ENCODE results near the gene TMEM52B.
"Not testable (repeated sequence)": the region's sequence is repeated elsewhere in the genome, so short reads cannot be mapped to it uniquely, and the experiment has no call there.

TMEM52B gene

DNA sequence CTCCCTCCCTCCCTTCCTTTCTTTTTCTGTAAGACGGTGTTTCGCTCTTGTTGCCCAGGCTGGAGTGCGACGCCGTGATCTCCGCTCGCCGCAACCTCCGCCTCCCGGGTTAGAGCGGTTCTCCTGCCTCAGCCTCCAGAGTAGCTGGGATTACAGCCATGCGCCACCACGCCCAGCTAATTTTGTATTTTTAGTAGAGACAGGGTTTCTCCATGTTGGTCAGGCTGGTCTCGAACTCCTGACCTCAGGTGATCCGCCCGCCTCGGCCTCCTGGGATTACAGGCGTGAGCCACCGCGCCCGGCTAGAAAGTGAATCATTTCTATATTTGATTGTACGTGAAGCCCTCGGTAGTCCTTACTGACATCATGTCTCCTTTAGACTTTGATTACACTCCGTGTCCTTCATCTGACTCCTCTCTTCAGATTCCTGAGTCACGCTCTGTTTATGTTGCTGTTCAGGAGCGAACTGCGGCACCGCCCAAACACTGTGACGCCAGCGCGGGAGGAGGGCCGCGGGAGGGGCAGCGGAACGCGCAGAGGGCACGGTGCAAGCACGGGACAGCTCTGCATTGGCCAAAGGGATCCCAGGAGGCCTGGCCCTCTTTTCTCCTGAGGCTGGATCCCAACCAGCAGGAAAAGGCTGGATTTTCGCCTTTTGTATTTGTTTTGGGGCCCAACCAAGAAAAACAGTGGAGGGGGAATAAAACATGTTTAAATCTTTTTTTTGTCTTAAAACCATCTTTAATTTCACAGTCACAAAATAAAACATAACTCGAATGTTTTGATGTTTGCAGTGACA lies 33.3 kb downstream of the TMEM52B start:
- DNase-seq (ENCODE audit: low read depth in 2 of 2) = peak; percentile 67 to 74

DNA sequence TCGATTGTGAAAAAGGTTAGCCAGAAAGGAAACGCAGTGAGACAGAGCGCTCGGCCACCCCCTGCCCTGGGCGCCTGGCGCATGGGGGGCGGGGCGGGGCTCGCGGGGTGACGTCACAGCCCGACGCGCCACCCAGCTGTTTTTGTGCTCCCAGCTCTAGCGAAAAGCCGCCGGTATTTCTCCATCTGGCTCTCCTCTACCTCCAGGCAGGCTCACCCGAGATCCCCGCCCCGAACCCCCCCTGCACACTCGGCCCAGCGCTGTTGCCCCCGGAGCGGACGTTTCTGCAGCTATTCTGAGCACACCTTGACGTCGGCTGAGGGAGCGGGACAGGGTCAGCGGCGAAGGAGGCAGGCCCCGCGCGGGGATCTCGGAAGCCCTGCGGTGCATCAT lies 33.9 kb downstream of the TMEM52B start, which contains the start of gene GABARAPL1:
GABARAPL1 (plus strand) TSS at position 139 of the 393 bp plus-strand sequence; CDS start at position 392, 253 bp downstream.
- DNase-seq (ENCODE audit: low read depth in 2 of 2) = peak; percentile 53 to 59

DNA sequence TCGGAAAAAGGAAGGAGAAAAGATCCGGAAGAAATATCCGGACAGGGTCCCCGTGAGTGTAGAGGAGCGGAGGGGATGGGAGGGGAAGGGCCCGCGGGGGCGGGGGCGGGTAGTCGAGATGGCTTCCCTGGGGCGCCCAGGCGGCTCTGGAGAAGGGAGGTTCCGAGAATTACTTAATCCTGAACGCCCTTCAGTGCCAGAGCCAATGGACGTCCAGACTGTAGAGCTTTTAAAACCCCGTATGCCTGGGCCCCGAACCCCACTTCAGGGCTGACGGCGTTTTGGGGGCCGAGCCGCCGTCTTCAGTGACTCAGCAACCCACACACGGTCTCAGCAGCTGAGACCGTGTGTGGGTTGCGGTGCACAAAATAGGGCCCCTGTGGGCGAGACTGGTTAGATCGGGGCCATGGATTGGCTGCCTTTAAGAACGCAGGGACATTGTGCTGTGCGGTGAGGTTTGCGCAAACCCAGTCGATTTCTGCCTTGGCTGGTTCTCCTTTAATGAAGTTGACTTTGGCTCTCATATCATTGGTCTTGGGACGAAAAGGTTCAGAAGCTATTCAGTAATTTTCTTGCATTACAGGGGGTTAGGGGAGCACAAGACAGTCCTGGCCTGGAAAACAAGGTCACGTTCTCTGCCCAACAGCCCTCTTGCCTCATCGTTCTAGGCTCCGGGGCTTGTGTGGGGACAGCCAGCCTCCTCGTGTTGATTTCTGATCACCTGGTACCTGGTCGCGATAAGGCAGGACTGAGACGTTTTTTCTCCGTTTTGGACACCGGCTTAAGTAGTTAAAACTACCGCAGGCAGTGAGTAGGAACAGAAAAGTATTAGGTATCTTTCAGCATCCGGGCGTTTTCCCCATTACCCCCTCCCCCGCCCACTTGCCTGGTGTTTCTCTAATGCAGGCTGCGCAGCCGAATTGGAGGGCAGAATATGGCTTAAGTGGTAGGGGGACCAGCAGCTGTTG lies 34.6 kb downstream of the TMEM52B start:
- peak; percentile 59 to 67 for DNase-seq (ENCODE audit: low read depth in 2 of 2)

DNA sequence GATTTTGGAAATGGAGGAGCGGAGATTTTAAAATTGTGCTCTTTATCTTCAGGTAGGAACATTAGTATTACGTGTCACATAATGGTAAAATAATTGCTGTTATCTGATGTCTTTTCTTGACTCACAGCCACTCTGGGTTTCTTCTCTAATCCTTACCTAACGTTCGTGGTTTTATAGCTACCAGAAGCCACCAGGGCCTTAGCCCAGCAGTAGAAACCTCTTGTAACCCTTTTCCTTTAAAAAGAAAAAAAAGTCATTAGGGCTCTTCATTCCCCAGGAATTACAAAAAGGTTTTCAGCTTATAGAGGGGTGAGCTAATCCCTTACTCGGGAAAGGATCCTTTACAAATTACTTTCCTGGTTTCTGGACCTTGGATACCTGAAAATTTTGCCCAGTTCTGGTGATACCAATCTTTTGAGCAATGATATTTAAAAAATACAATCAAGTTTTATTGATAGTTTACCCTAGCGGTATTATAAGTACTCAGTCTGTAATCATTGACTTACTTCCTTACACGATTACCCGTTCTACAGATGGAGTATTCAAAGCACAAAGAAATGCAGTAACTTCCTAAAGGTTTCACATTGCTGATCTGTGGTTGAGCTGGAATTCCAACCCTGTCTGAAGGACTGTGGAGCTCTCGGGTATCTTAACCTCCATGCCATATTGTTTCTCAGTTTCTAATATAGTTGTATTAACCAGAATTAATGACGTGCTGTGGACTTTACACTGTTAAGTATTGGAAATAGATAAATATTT lies 35.5 kb downstream of the TMEM52B start:
- no peak for DNase-seq (ENCODE audit: low read depth in 2 of 2)

DNA sequence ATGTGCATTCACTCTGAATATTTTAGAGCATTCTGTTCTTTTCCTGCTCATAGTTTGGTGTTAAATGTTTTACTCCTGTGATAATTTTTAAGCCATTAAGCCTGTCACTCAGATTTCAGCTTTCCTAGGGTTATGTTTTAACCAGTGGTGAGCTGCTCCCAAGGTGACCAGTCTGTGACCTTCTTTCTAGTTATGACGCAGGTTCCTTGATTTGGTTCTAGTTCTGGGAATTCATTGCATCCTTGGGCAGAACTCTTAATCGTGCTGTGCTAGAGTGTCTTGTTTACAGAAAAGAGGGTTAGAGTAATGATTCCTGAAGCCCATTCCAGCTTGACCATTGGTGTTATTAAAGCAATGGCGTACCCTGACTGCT lies 36.0 kb downstream of the TMEM52B start:
- DNase-seq (ENCODE audit: low read depth in 2 of 2) = no peak

DNA sequence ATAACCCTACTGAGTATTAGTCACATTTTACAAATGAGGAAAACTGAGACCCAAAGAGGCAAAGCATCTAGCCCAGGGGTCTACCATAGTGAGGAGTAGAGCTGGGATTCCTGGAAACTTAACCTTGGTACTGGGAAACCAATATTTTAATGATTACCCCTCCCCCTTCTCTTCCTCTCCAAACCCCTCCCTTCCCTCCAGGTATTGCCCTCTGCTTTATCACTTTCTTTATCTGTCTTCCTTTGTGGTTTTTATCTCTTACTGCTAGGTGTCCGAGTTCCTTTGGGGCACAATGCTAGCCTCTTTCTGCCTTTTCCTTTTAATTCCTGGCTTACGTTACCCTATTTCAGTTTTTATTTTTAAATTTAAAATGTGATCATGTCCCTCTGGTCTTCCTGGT lies 36.6 kb downstream of the TMEM52B start:
- no peak for DNase-seq (ENCODE audit: low read depth in 2 of 2)

DNA sequence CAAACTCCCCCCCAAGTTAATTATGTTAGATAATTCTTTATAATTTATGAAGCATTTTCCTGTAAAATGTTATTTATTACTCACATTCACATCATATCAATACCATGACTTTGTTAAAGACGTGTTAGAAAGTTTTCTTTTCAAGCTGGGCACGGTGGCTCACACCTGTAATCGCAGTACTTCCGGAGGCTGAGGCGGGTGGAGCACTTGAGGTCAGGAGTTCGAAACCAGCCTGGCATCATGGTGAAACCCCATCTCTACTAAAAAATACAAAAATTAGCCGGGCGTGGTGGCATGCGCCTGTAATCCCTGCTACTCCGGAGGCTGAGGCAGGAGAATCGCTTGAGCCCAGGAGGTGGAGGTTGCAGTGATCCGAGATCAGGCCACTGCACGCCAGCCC lies 37.1 kb downstream of the TMEM52B start:
- DNase-seq (ENCODE audit: low read depth in 2 of 2) = not testable (repeated sequence)

DNA sequence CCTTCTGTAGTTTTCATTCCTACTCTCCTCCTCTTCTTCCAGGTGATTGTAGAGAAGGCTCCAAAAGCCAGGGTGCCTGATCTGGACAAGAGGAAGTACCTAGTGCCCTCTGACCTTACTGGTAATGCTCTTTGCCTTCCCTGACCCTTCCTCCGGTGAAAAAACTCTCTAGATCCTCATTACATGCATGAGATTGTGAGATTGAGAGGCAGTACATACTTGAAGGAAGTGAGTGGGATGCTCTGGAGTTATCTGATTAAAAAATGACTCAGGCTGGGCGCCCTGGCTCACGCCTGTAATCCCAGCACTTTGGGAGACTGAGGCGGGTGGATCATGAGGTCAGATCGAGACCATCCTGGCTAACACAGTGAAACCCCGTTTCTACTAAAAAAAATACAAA lies 39.2 kb downstream of the TMEM52B start:
- no peak for DNase-seq (ENCODE audit: low read depth in 2 of 2)

DNA sequence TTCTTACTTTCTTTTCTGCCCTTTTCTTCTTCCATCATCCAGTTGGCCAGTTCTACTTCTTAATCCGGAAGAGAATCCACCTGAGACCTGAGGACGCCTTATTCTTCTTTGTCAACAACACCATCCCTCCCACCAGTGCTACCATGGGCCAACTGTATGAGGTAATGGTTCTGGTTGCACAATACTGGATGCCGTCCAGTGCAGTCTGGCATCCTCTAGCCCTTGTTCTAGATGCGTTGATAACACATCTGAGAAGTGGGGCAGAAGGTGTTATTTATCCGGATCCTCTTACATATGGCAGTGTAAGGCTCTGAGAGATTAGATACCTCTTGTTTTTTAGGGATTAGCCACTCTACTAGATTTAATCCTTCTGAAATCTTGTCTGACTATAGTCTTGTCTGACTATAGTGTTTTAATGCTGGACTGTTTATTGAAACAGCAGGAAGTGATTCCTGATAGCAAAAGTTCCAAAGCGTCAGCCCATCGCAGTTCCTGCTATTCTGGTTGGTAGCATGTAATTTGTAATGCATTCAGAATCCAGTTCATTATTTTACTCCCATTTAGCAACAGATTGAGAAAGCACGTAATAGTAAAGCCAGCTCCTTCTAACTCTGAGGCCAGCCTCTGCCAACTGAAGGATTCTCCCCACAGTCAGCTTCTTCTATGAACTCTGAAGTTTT lies 41.7 kb downstream of the TMEM52B start:
- no peak for DNase-seq (ENCODE audit: low read depth in 2 of 2)

DNA sequence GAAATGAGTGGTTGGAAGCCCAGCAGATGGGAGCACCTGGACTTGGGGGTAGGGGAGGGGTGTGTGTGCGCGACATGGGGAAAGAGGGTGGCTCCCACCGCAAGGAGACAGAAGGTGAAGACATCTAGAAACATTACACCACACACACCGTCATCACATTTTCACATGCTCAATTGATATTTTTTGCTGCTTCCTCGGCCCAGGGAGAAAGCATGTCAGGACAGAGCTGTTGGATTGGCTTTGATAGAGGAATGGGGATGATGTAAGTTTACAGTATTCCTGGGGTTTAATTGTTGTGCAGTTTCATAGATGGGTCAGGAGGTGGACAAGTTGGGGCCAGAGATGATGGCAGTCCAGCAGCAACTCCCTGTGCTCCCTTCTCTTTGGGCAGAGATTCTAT lies 43.0 kb downstream of the TMEM52B start:
- no peak for DNase-seq (ENCODE audit: low read depth in 2 of 2)

DNA sequence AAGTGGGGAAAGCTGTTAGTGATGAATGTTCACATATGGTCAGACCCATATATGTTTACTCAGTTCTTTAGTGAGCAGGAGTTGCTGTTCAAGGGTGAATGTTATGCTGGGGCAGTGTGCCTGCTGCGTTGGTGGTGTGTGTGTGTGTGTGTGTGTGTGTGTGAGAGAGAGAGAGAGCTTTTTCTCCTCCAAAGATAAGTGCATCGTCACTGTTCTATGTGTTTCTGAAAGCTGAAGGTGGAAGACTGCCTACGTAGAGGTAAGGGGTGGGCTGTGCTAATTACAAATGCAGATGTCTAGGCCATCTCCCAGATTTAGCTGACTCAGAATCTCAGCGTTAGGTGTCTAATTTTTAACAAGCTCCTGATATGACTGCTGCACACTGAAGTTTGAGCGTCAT lies 44.4 kb downstream of the TMEM52B start:
- DNase-seq (ENCODE audit: low read depth in 2 of 2) = no peak

DNA sequence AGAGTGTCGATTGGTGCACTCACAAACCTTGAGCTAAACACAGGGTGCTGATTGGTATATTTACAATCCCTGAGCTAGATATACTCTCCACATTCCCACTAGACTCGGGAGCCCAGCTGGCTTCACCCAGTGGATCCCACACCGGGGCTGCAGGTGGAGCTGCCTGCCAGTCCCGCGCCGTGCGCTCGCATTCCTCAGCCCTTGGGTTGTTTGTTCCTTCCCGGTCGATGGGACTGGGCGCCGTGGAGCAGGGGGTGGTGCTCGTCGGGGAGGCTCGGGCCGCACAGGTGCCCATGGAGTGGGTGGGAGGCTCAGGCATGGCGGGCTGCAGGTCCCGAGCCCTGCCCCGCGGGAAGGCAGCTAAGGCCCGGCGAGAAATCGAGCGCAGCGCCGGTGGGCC lies 46.6 kb downstream of the TMEM52B start:
- DNase-seq (ENCODE audit: low read depth in 2 of 2) = not testable (repeated sequence)

DNA sequence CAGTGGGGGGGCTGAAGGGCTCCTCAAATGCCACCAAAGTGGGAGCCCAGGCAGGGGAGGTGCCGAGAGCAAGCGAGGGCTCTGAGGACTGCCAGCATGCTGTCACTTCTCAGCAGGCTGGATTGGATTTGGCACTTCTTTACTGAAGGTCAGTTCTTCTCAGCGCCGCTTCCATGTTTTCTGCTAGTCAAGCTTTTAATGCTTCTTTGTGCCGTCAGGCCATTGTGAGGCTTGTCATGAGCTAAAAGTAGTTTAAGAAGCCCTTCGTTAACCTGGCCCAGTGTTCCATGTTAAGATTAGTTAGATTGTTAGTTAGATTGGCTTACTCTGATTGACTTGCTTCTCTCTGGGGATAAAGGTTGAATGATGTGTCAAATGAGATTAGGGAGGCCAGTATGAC lies 47.3 kb downstream of the TMEM52B start:
- no peak for DNase-seq (ENCODE audit: low read depth in 2 of 2)

DNA sequence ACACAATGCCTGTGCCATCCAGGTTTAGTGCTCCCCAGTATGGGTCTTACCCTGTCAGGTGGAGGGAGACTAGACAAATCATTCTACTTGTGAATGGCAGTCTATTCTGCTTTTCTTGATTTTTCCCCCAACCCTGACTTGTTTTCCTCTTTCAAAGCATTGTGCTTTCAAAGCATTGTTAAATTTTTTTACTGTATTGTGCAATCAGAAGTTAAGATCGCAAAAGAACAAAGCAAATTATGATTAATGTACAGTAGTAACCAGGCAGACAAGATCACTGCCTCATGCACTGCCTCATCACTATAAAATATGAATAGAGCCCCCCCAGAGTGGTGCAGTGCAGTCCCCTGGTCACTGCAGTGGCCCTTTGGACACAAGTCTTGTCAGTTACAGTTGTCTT lies 47.9 kb downstream of the TMEM52B start:
- DNase-seq (ENCODE audit: low read depth in 2 of 2) = no peak

DNA sequence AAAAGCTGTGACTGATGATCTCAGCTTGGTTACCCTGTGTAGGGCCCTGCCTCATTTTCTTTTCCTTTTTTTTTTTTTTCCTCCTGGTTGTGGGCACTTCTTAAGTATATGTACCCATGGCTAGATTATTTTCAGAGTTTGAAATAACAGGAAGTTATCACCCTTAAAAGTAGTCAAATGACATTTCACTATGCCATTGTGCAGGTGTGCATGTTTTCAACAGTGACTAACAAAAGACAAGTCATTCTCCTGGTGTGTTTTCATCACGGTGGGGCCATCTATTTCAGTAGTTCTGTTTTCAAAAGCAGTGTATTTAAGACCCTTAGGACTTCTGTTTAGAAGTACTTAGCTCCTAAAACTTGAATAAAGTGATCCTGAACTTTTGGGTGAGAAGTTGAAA lies 48.8 kb downstream of the TMEM52B start:
- DNase-seq (ENCODE audit: low read depth in 2 of 2) = no peak

DNA sequence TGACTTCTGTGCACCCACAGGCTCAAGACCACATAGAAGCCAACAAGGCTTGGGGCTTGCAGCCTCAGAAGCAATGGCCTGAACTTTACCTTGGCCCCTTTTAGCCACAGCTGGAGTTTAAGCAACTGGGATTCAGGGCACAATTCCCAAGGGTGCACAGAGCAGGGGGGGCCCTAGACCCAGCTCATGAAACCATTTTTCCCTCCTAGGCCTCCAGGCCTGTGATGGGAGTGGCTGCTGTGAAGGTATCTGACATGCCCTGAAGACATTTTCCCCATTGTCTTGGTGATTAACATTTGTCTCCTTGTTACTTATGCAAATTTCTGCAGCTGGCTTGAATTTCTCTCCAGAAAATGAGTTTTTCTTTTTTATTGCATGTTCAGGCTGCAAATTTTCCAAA lies 55.7 kb downstream of the TMEM52B start:
- no peak for DNase-seq (ENCODE audit: low read depth in 2 of 2)

DNA sequence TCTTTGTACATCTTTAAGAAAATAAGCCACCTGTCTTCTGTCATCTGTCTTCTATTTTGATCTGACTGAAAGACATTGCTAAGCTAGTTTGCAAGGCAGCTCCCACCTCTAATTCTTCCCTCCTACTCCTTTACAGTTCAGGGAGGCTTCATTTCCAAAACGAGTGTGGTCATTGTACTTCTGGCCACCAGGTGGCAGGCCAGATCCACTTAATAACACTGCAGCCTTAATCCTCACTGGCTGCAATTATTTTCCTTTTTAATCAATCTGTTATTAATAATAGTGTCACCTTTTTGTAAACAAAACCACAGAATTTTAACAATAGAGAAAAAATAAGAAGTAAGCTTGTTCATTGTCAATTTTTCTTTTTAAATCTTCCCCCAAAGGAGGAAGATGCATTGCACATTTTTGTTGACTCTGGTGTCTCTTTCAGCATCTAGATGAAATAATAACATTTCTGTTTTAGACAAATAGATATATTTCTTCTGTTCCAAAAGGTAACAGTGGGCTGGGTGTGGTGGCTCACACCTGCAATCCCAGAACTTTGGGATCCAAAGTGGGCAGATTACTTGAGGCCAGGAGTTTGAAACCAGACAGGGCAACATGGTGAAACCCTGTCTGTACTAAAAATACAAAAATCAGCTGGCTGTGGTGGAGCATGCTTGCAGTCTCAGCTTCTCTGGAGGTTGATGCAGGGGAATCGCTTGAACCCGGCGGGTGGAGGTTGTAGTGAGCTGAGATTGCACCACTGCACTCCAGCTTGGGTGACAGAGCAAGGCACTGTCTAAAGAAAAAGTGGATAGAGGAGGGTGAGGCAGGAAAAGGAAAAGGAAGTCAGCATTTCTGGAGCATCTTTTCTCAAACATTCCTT lies 57.2 kb downstream of the TMEM52B start:
- DNase-seq (ENCODE audit: low read depth in 2 of 2) = no peak

DNA sequence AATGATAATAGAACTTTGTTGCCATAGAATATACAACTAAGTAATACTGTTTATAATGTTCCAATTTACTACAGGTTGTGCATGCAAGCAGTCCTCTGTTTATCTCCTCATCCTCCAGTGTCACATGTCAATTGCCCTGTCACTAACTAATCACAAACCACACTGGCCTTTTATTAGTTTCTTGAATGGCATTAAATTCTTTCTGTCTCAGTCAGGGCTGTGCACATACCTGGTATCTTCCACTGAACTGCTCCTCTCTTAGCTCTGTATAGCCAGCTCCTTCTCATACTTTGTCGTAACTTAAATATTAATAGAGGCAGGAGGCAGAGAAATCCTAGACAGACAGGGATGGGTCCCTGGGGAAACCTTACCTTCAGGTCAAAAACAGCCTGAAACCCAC lies 57.9 kb downstream of the TMEM52B start:
- no peak for DNase-seq (ENCODE audit: low read depth in 2 of 2)

DNA sequence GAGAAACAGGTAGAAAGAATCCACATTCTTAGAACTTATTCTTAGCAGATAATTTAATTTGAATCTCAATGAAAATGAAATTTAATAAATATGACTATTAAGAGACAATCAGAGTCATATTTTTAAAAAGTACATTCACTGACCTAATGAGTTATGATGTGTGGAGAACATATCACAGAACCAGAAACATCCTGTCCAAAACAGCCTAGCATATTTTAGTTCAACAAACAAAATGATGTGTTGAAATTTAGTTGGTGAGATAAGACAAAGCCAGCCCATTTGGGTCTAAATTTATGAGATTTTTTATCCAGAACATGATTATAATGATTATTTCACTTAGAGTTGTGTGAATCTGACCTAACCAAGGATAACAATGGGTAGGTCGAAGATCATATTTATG lies 59.7 kb downstream of the TMEM52B start:
- DNase-seq (ENCODE audit: low read depth in 2 of 2) = no peak

DNA sequence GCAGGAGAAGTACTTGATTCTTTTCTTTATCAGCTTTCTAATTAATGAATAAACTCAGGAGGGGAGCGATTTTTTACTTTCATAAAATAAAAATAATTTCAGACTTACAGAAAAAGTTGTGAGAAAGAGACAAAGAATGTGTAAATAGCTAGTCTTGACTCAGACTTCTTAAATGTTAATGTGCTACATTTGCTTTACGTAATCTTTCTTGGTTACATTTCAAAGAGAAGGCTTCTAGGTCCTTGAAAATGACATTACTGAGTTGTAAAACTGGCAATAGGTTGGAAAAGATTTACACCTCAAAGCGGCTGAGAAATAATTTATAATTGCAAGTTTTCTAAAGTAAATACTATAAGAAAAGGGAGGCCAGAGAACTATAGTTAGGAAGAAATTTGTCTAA lies 62.5 kb downstream of the TMEM52B start:
- no peak for DNase-seq (ENCODE audit: low read depth in 2 of 2)
